H9 (cell line): ENCODE measurements around the gene BCAS2. TPM values are rescaled to one million over a fixed set of nuclear protein-coding genes. Genes with fewer than 3 reads are reported as not detected.

Experiments used
- DNase-seq: peaks from one replicate; pipeline ENCODE4 v3.0.0-alpha.2; 2017
- H2AFZ ChIP-seq: one replicate; pipeline ENCODE4 v1.6.1; 2013; ENCODE audit warnings: mild to moderate bottlenecking, low read length, control low read depth, moderate library complexity
- H2AK5ac ChIP-seq: 2 replicates; pipeline ENCODE4 v1.6.1; 2013; ENCODE audit warnings: low read length, control low read depth, mixed read lengths; ENCODE audit not compliant: insufficient read length
- H2BK120ac ChIP-seq: one replicate; pipeline ENCODE4 v1.6.1; 2013; ENCODE audit warnings: low read depth, mild to moderate bottlenecking, low read length, control low read depth, inconsistent platforms; ENCODE audit not compliant: poor library complexity, severe bottlenecking
- H2BK12ac ChIP-seq: 2 replicates; pipeline ENCODE4 v1.6.1; 2013; ENCODE audit warnings: low read length, control low read depth, mixed read lengths, low read depth; ENCODE audit not compliant: insufficient read length
- H2BK15ac ChIP-seq: 2 replicates; pipeline ENCODE4 v1.6.1; 2013; ENCODE audit warnings: low read depth, low read length, control low read depth
- H2BK20ac ChIP-seq: one replicate; pipeline ENCODE4 v1.6.1; 2013; ENCODE audit warnings: low read depth, mild to moderate bottlenecking, low read length, control low read depth, inconsistent platforms; ENCODE audit not compliant: poor library complexity, severe bottlenecking
- H2BK5ac ChIP-seq: 2 replicates; pipeline ENCODE4 v1.6.1; 2013; ENCODE audit warnings: low read length, control low read depth, mixed read lengths; ENCODE audit not compliant: insufficient read length
- H3K14ac ChIP-seq: 2 replicates; pipeline ENCODE4 v1.6.1; 2013; ENCODE audit warnings: low read length, control low read depth; ENCODE audit not compliant: insufficient read depth
- H3K18ac ChIP-seq: 2 replicates; pipeline ENCODE4 v1.6.1; 2013; ENCODE audit warnings: low read depth, mild to moderate bottlenecking, mixed read lengths, low read length, control low read depth; ENCODE audit not compliant: insufficient read length
- H3K23ac ChIP-seq: 2 replicates; pipeline ENCODE4 v1.6.1; 2013; ENCODE audit warnings: low read length, control low read depth, mixed read lengths, low read depth; ENCODE audit not compliant: insufficient read length
- H3K23me2 ChIP-seq: 2 replicates; pipeline ENCODE4 v1.6.1; 2013; ENCODE audit warnings: low read depth, mild to moderate bottlenecking, mixed read lengths, low read length, control low read depth; ENCODE audit not compliant: insufficient read length, poor library complexity, severe bottlenecking
- H3K27ac ChIP-seq: 2 replicates; pipeline ENCODE4 v1.5.1; 2013; ENCODE audit warnings: low read length, control low read depth, mixed read lengths, low read depth; ENCODE audit not compliant: insufficient read length
- H3K27me3 ChIP-seq: 2 replicates; pipeline ENCODE4 v1.6.1; 2013; ENCODE audit warnings: low read length, control low read depth, inconsistent platforms; ENCODE audit not compliant: insufficient read depth
- H3K4ac ChIP-seq: 2 replicates; pipeline ENCODE4 v1.6.1; 2013; ENCODE audit warnings: low read depth, mild to moderate bottlenecking, control low read depth, inconsistent platforms, low read length, moderate library complexity
- H3K4me1 ChIP-seq: 2 replicates; pipeline ENCODE4 v1.6.1; 2013; ENCODE audit warnings: low read length, control low read depth, inconsistent platforms; ENCODE audit not compliant: insufficient read depth
- H3K4me2 ChIP-seq: 2 replicates; pipeline ENCODE4 v1.6.1; 2013; ENCODE audit warnings: low read length, control low read depth, mixed read lengths; ENCODE audit not compliant: insufficient read length, insufficient read depth
- H3K56ac ChIP-seq: 2 replicates; pipeline ENCODE4 v1.6.1; 2013; ENCODE audit warnings: low read depth, mild to moderate bottlenecking, mixed read lengths, low read length, control low read depth; ENCODE audit not compliant: insufficient read length
- H3K79me1 ChIP-seq: 2 replicates; pipeline ENCODE4 v1.6.1; 2013; ENCODE audit warnings: low read depth, mild to moderate bottlenecking, moderate library complexity, low read length, control low read depth, inconsistent platforms; ENCODE audit not compliant: insufficient read depth, poor library complexity, severe bottlenecking
- H3K79me2 ChIP-seq: 2 replicates; pipeline ENCODE4 v1.6.1; 2013; ENCODE audit warnings: low read length, control low read depth, inconsistent platforms; ENCODE audit not compliant: insufficient read depth
- H3K9ac ChIP-seq: 2 replicates; pipeline ENCODE4 v1.6.1; 2013; ENCODE audit warnings: low read length, control low read depth, mixed read lengths; ENCODE audit not compliant: insufficient read length; ENCODE audit errors: extremely low read depth
- H3K9me3 ChIP-seq: one replicate; pipeline ENCODE4 v1.6.1; 2013; ENCODE audit warnings: low read depth, low read length, inconsistent platforms; ENCODE audit not compliant: control insufficient read depth
- H3T11ph ChIP-seq: one replicate; pipeline ENCODE4 v1.6.1; 2013; ENCODE audit warnings: mild to moderate bottlenecking, low read length, control low read depth, inconsistent platforms
- H4K20me1 ChIP-seq: one replicate; pipeline ENCODE4 v1.6.1; 2013; ENCODE audit not compliant: control insufficient read depth, insufficient read length, insufficient read depth
- H4K5ac ChIP-seq: 2 replicates; pipeline ENCODE4 v1.6.1; 2013; ENCODE audit warnings: low read depth, mild to moderate bottlenecking, mixed read lengths, low read length, control low read depth; ENCODE audit not compliant: insufficient read length
- H4K8ac ChIP-seq: replicated peaks from 2 replicates; pipeline ENCODE4 v1.6.1; 2013; ENCODE audit warnings: low read length, control low read depth, mixed read lengths, low read depth; ENCODE audit not compliant: insufficient read length
- H4K91ac ChIP-seq: 2 replicates; pipeline ENCODE4 v1.6.1; 2013; ENCODE audit warnings: low read depth, mild to moderate bottlenecking, moderate library complexity, mixed read lengths, low read length, control low read depth; ENCODE audit not compliant: insufficient read length
- H3K27ac Mint-ChIP-seq, 3 experiments: 2 replicates in 2 of 3; 3 replicates in 1 of 3; pipeline ENCODE4 v1.8.0; 2020 to 2021; ENCODE audit warnings: mixed read lengths in 3 of 3, mild to moderate bottlenecking in 1 of 3, moderate library complexity in 1 of 3
- H3K27me3 Mint-ChIP-seq: 2 replicates; pipeline ENCODE4 v1.8.0; 2021; ENCODE audit warnings: low read depth, mild to moderate bottlenecking, moderate library complexity, mixed read lengths
- H3K36me3 Mint-ChIP-seq, 3 experiments: 2 replicates in 2 of 3; 3 replicates in 1 of 3; pipeline ENCODE4 v1.8.0; 2020 to 2021; ENCODE audit warnings: low read depth in 3 of 3, mixed read lengths in 3 of 3; ENCODE audit not compliant: insufficient read depth in 1 of 3
- H3K4me1 Mint-ChIP-seq, 2 experiments: 2 replicates each; pipeline ENCODE4 v1.8.0; 2020; ENCODE audit warnings: mixed read lengths in 2 of 2
- H3K4me3 Mint-ChIP-seq, 2 experiments: 2 replicates in 1 of 2; 3 replicates in 1 of 2; pipeline ENCODE4 v1.8.0; 2020 to 2021; ENCODE audit warnings: mild to moderate bottlenecking in 2 of 2, mixed read lengths in 2 of 2, moderate library complexity in 1 of 2
- H3K9me3 Mint-ChIP-seq, 2 experiments: 2 replicates in 1 of 2; 3 replicates in 1 of 2; pipeline ENCODE4 v1.8.0; 2020; ENCODE audit warnings: mild to moderate bottlenecking in 2 of 2, mixed read lengths in 2 of 2, moderate library complexity in 1 of 2
- WGBS: extraction: QIAGEN DNeasy Blood & Tissue Kit; methylation state at CpG from one replicate; pipeline ENCODE4 v1.1.7; 2013; ENCODE audit warnings: missing lambda C conversion rate, low lambda C conversion rate, mixed read lengths; ENCODE audit not compliant: insufficient read length; ENCODE audit errors: extremely low coverage; 5-methylcytosine and 5-hydroxymethylcytosine counted together
- total RNA-seq: library from RNA; stranded (reverse); gene quantifications from 2 replicates; pipeline ENCODE4 v1.2.1, GENCODE V29; 2021
- TF ChIP-seq, protein P1 (sequence below): fragments of 200-600 bp; sonication (generic); conservative IDR thresholded peaks from 3 replicates; pipeline ENCODE4 v1.8.0; 2021; ENCODE audit warnings: antibody characterized with exemption, mild to moderate bottlenecking

Gene BCAS2
- total RNA-seq, 1 experiment from 2014 or later: 72.1 TPM

DNA sequence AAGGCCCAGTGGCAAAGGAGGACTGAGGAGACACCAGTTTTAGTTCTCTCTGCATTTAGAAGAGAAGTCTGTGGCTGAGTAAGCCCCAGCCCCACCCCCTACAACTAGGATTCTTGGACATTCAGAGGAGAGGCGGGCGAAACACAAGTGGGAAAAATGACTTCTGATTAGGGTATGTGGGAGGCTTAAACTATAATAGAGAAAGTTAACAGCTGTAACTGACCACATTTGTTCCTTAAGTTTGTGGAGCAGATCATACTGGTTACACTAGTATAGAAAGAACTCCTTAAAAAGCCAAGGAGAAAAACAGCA is 59.2 kb downstream of the BCAS2 start:
- no peaks in the 10 kb centered on the region; a peak in 1 of 5 replicates for H3K9me3 Mint-ChIP-seq

More for the DNA sequence above, 59.2 kb downstream of the BCAS2 start:
- H3K4me3 Mint-ChIP-seq: no peak overlapping the region
- no peak overlapping the region for H2BK12ac ChIP-seq
- no peak overlapping the region for H2AK5ac ChIP-seq
- H3K36me3 Mint-ChIP-seq: no peaks in the 10 kb centered on the region
- TF ChIP-seq, protein P1, sequence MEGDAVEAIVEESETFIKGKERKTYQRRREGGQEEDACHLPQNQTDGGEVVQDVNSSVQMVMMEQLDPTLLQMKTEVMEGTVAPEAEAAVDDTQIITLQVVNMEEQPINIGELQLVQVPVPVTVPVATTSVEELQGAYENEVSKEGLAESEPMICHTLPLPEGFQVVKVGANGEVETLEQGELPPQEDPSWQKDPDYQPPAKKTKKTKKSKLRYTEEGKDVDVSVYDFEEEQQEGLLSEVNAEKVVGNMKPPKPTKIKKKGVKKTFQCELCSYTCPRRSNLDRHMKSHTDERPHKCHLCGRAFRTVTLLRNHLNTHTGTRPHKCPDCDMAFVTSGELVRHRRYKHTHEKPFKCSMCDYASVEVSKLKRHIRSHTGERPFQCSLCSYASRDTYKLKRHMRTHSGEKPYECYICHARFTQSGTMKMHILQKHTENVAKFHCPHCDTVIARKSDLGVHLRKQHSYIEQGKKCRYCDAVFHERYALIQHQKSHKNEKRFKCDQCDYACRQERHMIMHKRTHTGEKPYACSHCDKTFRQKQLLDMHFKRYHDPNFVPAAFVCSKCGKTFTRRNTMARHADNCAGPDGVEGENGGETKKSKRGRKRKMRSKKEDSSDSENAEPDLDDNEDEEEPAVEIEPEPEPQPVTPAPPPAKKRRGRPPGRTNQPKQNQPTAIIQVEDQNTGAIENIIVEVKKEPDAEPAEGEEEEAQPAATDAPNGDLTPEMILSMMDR: no peak
- H3K23ac ChIP-seq: no peak overlapping the region
- no peak overlapping the region for H3K4ac ChIP-seq
- no peaks in the 10 kb centered on the region for H3K27me3 ChIP-seq
- no peak overlapping the region for H2BK120ac ChIP-seq
- no peaks in the 10 kb centered on the region for H3K79me1 ChIP-seq
- H2BK20ac ChIP-seq: no peak overlapping the region
- no peak overlapping the region for H4K8ac ChIP-seq
- H2AFZ ChIP-seq: no peak overlapping the region
- H4K5ac ChIP-seq: no peak overlapping the region
- H3K23me2 ChIP-seq: peaks cover 3% of the 10 kb centered on the region
- H4K20me1 ChIP-seq: no peaks in the 10 kb centered on the region
- no peak overlapping the region for H3K18ac ChIP-seq
- H3T11ph ChIP-seq: no peak overlapping the region
- no peaks in the 10 kb centered on the region for H3K9me3 ChIP-seq
- no peak overlapping the region for H3K56ac ChIP-seq
- no peaks in the 10 kb centered on the region for H3K27me3 Mint-ChIP-seq
- no peak overlapping the region for H2BK5ac ChIP-seq
- H3K9ac ChIP-seq: no peak overlapping the region
- H3K14ac ChIP-seq: no peak overlapping the region
- no peak for DNase-seq
- no peak overlapping the region for H3K27ac ChIP-seq
- no peak overlapping the region for H4K91ac ChIP-seq
- H3K27ac Mint-ChIP-seq: no peak overlapping the region
- WGBS: no CpG with 5 or more reads among the region's 2 CpGs
- H3K4me1 ChIP-seq: no peaks in the 10 kb centered on the region
- H3K79me2 ChIP-seq: no peaks in the 10 kb centered on the region
- H3K4me2 ChIP-seq: no peak overlapping the region
- peaks cover 2 to 4% of the 10 kb centered on the region in 2 experiments; a peak in 2 of 4 replicates for H3K4me1 Mint-ChIP-seq
- no peak overlapping the region for H2BK15ac ChIP-seq
